HG03095 (cell line): Measurements from ENCODE around the gene AAMP.
"Not testable (repeated sequence)": the region's sequence is repeated elsewhere in the genome, so short reads cannot be mapped to it uniquely, and the experiment has no call there.

Source experiments
- ATAC-seq: cut with Tn5 transposase; IDR thresholded peaks from one replicate; pipeline ENCODE4 v1.9.1; 2021; ENCODE audit warnings: moderate library complexity; ENCODE audit not compliant: unreplicated experiment

Gene AAMP

DNA sequence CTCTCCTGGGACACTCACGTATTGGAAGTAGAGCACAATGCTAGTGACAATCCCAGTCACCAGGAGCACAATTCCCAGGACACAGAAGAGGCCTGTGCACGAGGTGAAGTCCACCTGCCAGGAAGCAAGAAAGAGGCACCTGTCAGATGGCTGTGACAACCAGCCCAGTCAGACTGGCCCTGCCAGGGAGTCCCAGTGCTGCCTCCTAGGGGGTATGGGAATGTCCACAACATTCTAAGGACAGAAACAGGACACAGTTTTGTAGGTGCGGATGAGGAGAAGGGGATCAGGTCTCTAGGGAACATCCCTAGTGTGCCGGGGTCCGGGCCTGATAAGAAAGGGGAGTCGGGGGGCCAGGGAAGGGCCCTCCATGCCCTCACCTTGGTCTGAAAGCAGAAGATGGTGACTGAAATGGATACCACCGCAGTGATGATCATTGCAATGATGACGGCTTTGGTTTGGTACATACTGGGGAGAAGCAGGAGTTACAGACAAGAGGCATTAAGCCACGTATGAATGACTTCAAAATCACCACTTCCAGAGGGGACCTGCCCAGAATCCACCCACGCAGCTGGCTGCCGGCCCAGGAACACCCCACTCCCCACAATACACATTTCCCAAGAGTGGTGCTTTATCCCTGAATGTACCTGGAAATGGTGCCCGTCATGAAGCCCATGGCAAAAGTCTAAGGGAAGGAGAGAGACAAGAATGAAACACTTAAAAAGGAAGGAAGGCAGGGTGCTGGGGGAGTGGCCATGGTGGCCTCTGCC lies 7.2 kb upstream of the AAMP start:
- ATAC-seq = no peak

DNA sequence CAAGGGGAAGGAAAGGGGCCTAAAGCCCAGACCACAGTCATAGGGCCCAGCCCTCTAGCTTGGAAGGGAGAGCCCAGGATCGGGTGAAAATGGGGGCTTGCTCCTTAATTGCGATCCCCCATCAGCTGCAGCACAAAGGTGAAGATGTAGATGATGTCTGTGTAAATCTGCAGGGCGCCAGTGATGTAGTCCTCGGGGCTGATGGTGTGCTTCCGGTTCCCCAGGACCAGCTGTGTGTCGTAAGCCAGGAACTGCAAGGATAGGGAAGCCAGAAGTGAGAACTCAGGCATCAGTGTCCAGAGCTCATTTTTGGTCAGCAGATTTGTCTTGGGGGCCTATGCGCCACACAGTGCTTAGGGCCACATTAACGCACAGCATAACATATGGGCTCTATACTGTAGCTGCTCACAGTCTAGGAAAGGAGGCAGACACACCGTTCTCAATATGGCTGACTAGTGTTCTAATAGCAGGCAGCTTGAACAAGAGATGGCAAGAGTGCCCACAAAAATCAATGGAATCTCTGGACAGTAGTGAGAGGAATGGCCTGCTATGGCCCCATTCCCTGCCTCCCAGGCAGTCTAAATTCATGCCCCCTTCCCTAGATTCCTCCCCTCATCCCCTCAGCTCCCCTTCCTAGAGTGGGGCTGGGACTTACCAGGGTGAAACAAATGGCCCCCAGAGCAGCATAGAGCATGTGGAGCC lies 5.6 kb upstream of the AAMP start:
- no peak for ATAC-seq

DNA sequence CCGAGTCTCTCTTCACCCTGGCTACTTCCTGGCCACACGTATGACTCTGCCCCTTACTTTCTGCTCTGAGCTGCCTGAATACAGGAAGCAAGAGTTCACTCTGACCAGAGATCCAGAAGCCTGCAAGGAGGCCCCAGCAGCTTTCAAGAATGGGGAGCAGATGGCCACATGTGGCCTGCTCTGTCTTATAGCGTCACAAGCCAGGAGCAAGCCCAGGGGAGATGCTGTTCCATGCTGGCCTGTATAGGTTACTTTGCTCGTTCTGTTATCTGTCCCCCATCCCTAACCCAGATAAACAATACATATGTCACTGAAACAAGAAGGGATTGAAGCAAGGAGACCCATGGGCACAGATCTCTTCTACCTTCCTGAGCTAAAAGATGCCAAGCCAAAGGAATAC lies 4.6 kb upstream of the AAMP start:
- no peak for ATAC-seq

DNA sequence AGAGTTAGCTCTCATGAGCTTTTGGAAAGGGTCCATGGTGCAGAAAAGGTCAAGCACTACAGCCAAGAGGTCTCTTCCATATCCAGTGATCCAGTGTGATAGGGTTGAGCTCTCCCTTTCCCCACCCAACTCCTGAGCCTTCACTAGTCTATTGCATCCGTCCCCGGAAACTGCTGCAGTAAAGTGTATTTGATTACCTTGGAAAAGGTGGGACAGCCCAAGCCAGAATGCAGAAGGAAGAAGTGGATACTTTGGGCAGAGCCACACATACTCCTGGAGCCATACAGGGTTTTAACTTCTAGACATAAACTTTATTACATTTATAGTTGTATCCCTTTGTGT lies 3.9 kb upstream of the AAMP start:
- no peak for ATAC-seq

DNA sequence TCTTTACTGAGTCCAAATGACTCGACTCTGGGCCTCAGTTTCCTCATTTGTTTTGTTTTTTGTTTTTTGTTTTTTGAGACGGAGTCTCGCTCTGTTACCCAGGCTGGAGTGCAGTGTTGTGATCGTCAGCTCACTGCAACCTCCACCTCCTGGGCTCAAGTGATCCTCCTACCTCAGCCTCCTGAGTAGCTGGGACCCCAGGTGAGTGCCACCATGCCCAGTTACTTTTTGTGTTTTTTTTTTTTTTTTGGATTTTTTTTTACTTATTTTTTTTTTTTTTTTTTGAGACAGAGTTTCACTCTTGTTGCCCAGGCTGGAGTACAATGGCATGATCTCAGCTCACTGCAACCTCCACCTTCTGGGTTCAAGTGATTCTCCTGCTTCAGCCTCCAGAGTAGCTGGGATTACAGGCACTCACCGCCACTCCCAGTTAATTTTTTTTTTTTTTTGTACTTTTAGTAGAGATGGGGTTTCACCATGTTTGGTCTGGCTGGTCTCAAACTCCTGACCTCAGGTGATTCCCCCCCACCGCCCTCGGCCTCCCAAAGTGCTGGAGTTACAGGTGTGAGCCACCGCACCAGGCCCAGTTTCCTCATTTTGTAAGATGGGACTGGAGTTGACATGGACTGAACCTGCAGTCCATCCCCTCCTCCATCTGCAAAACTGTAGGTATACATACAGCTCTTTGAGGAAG lies 3.4 kb upstream of the AAMP start:
- not testable (repeated sequence) for ATAC-seq

DNA sequence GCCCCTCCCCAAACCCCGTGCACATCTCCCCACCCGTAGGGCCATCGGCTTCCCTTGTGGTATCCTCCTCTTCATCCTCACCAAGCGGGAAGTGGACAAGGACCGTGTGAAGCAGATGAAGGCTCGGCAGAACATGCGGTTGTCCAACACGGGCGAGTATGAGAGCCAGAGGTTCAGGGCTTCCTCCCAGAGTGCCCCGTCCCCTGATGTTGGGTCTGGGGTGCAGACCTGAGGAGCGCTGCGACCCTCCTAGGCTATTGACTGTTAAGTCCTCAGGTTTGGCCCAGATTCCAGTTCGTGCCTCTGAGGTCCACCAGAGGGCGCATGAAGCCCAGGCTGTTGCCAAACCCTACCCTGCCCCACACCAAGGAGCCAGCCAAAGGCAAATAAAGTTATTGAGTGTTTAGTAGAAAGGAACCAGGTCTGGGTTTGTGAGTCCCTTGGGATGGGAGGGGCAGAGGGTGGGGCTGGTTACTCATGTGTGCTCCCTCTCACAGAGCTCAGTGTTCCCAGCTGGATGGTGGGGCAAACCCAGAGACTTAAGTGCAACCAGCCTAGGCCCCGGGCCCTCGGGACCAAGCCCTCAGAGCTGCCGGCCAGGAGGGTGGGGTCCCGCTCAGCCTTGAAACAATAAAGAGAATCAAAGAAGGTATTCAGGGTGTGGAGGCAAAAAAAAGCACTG lies 2.7 kb upstream of the AAMP start:
- no peak for ATAC-seq

DNA sequence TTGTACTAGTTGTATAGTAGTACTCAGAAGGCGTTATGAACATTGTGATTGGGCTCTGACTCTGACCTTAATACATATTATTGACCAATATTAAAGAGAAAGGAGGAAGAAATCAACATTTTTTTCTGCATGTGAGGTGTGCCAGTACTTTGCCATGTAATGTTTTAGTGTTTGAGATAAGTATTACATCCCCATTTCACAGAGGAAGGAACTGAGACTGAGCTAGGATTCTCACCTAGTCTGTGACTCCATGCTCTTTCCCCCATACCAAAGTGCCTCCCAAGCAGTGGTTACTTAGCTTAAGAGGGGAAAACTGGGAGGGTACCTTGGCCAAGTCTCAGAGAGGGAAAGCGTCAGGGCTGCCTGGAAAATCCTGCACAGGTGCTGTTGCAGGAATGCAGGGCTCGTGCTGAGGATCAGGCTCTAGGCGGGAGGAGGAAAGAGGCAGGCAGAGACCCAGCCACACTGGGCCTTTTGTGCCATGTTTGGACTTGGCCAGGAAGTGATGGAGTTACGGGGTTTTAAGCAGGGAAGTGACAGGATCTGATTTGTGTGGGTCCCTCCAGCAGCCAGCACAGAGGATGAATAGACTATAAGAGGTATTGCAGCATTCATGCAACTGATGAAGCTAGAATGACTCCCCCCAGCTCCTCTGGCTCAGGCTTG lies 2.1 kb upstream of the AAMP start:
- no peak for ATAC-seq

DNA sequence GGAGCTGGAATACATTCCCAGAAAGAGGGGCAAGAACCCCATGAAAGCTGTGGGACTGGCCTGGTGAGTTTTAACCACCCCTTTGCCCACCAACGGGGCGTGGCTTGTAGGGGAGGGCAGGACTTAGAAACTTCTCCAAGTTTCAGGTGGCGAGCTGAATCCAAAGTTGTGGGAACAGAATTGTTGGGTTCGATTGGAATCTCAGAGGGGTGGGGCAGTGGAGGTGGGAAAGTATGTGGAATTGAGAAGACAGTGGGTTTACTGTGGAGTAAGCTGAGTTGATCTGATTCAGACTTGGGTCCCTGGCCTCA lies 1.5 kb upstream of the AAMP start:
- ATAC-seq = no peak

DNA sequence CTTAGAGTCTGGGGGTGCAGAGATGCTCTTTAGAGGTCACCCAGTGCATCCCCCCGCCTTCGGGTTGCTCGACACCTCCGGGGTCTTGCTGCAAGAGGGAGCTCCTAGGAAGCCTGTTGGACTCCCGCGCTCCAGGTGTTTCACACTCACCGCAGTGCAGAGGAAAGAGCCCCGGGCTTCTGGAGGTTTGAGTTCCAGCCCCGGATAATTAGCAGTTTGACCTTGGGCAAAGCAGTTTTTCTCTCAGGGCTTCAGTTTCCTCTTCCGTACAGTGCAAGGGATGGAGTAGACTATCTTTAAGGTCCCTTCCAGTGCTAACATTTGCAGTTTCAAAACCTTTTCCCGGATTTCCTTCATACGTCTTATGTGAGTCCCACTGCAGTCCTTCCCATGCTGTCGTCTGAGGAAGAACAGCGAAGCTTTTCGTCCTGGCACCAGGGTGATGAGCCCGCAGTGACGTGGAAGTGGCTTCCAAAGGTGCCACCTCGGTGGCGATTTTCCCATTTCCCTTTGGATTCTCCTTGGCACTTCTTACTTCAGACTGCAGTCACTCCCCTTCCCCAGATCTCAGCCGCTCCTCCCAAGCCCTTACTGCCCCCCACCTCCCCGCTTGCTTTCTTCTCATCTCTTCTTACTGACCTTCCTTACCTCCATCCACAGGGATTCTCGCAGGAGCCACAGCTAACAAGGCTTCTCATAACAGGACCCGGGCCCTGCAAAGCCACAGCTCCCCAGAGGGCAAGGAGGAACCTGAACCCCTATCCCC lies 967 bp upstream of the AAMP start:
- no peak for ATAC-seq

DNA sequence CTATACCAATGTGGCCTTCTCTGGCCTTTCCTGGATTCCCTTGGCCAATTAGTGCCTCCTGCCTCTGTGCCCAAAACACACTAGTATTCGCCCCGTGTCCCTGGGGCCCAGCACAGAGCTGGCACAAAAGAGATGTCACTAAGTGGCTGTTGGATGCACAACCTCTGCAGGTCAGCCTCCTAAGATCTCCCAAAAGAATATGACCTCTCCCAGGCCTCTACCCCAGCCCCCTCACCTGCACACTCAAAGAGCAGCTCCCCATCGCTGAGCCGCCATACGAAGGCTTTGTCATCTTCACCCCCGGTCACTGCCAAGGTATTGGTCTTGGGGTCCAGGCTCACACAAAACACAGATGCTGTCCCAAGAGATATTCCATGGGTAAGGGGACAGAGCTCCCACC lies 2.7 kb downstream of the AAMP start:
- ATAC-seq = no peak

DNA sequence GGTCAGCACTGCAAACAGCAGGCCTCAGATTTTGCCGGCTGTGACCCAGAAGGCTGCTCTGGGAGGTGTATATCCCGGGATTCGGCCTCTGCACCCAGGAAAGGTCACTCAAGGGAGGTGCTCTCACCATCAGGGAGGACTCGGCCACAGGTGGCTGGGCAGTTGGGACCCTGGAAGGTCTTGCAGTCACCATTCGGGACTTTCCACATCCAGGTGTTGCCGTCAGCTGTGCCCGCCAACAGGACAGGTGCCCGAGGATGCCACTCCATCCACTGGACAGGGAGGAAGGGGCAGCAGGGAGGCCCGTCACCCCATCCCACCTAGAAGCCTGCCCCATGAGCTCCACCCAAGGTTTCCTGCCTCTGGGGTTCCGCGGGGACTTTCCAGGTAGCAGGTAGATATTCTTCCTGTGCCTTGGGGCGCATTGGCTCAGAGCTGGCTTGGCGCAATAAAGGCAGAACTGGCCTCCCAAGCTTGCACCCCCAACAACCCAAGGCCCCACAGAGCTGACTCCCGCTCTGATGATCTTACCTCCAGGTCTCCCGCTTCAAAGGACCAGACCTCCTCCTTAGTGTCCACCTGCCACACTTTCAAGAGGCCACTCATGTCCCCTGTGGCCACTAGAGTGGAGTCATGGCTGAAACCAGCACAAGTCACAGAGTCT lies 3.5 kb downstream of the AAMP start:
- ATAC-seq = no peak

DNA sequence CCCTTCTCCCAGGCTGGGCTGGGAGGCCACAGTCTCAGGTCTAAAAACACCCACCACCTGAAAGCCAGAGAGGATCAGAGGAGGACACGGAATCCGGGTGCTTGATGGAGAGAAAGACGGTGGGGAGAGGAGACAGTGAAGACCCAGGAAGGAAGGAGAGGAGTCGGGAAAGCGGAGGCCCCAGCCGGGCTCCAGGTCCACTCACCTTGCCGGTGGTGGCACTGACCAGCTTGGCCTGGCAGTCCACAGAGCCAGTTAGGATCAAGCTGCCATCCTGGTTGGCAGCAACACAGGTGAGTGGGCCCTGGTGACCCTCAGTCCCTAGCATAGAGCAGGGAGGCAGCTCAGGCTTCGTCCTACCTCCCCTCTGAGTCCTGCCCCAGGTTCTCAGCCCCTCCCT lies 4.3 kb downstream of the AAMP start:
- ATAC-seq = no peak

DNA sequence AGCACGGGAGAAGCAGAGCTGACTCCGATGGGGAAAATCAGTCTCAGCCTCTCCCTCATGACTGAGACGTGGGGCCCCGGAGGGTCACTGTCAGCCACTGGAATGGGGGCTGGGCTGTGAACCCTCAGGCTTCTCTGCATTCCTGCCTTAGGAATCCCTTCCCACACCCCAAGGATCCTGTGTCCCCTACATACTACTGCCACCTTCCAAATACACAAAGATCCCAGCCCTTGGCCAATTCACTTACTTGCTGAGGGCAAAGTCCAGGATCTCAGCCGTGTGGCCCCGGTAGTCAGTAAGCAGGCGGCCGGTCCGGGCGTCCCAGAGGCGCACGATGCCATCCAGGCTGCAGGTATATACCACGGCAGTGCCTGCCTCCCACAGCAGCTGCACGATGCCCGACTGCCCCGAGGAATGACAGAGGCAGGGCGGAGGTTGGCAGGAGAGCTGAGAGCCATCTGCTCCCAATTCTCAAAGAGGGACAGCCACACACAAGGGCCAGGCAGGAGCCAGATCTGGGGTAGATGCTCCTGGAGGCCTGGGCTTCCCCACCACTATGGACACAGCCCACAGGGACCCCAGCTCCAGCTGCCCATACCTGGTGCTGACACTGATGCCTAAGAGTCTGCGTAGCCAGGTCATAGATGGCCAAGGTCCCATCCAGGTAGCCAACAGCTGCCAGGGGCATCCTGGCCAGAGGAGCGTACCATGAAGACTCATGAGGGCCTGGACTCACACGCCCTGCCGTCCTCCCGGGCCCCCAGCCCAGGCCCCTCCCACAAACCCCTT lies 5.0 kb downstream of the AAMP start:
- no peak for ATAC-seq

DNA sequence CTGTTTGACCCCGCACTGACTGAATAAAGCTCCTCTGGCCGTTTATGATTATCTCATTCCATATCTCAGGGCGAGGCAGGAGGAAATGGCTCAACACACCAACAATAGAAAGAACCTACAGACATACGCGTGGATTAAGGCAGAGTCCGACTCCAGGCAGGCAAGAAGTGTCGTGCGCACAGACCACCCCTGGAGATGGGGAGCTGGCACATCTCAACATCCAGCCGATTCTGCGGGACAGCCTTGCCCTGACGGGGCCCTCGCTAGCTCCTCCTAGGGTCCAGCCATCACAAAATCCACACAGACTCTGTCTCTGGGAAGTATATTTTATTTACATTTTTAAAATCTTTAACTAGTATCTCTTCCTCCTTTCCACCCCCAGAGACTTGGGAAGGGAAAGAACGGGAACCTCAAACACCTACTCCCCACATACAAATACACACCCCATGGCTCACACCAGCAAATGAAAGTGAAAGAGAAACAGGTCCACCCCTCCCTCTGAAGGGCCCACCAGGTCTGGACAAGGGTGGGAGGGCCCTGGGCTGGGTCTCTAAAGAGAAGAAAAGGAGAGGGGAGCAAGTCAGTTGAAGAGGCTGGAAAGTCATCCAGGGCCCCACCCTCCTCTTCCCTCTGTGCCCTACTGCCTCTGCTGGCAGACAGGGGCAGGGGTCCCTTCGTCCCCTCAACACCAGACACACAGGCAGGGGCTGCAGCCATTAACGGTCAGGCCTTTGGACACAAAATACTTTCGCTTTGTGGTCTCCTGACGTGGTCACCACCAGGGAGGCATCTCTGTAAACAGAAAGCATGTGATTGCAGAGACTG lies 5.9 kb downstream of the AAMP start:
- no peak for ATAC-seq

DNA sequence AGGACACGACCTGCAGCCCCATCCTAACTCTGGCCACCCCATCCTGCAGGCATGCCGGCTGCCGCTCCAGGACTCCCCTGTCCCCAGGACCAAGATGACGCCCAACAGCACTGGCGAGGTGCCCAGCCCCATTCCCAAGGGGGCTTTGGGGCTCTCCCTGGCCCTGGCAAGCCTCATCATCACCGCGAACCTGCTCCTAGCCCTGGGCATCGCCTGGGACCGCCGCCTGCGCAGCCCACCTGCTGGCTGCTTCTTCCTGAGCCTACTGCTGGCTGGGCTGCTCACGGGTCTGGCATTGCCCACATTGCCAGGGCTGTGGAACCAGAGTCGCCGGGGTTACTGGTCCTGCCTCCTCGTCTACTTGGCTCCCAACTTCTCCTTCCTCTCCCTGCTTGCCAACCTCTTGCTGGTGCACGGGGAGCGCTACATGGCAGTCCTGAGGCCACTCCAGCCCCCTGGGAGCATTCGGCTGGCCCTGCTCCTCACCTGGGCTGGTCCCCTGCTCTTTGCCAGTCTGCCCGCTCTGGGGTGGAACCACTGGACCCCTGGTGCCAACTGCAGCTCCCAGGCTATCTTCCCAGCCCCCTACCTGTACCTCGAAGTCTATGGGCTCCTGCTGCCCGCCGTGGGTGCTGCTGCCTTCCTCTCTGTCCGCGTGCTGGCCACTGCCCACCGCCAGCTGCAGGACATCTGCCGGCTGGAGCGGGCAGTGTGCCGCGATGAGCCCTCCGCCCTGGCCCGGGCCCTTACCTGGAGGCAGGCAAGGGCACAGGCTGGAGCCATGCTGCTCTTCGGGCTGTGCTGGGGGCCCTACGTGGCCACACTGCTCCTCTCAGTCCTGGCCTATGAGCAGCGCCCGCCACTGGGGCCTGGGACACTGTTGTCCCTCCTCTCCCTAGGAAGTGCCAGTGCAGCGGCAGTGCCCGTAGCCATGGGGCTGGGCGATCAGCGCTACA lies 7.0 kb downstream of the AAMP start:
- ATAC-seq = no peak

DNA sequence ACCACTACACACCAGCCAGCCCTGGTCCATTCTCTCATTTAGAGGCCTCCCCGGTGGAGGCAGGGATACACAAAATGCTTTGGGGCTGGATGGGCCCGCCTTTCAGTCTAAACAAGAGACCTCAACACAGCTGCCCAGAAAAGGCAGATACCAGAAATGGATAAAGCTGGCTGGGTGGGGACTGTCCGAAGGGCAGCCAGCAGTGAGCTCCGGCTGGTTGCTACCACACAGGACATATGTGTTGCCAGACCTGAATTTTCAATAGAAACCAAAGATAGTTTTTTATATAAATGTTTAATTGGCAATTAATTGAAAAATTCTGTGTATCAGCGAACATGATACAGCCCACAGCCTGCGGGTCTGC lies 7.7 kb downstream of the AAMP start:
- no peak for ATAC-seq
